MCF 10A (cell line): ENCODE data around the gene TEKT3. TPM values are rescaled to one million over a fixed set of nuclear protein-coding genes. Genes with fewer than 3 reads are reported as not detected.

Experiments
- BruUV-seq: library from RNA; stranded (reverse); fragments of 400-500 nt; replicated peaks from 2 replicates; lab custom pipeline; 2021; lab: Mats Ljungman, UMichigan
- CTCF ChIA-PET: fragments of 300-600 bp; sonication (Branson Sonifier 250); formaldehyde crosslinking; extraction: SDS; loops from one replicate; lab custom pipeline; 2021; ENCODE audit warnings: antibody characterized with exemption, inconsistent platforms; lab: Yijun Ruan, JAX
- POLR2A ChIA-PET: fragments of 300-600, 350-650 bp; sonication (Branson Sonifier 250); formaldehyde crosslinking; extraction: SDS; loops from one replicate; lab custom pipeline; 2020; ENCODE audit warnings: antibody characterized with exemption, inconsistent platforms; lab: Yijun Ruan, JAX
- DNase-seq: peaks from one replicate; pipeline ENCODE4 v3.0.0-alpha.2; 2018; ENCODE audit not compliant: unreplicated experiment
- H3K27ac Mint-ChIP-seq: one replicate; pipeline ENCODE4 v1.8.0; 2022; ENCODE audit warnings: mild to moderate bottlenecking, low read depth, mixed read lengths; ENCODE audit not compliant: unreplicated experiment
- H3K27me3 Mint-ChIP-seq: one replicate; pipeline ENCODE4 v1.8.0; 2022; ENCODE audit warnings: mixed read lengths; ENCODE audit not compliant: insufficient read depth, unreplicated experiment
- H3K36me3 Mint-ChIP-seq: one replicate; pipeline ENCODE4 v1.8.0; 2022; ENCODE audit warnings: mild to moderate bottlenecking, moderate library complexity, mixed read lengths; ENCODE audit not compliant: insufficient read depth, unreplicated experiment
- H3K4me1 Mint-ChIP-seq: one replicate; pipeline ENCODE4 v1.8.0; 2022; ENCODE audit warnings: mixed read lengths; ENCODE audit not compliant: insufficient read depth, unreplicated experiment
- H3K4me3 Mint-ChIP-seq: one replicate; pipeline ENCODE4 v1.8.0; 2022; ENCODE audit warnings: mild to moderate bottlenecking, moderate library complexity, mixed read lengths; ENCODE audit not compliant: unreplicated experiment
- H3K9me3 Mint-ChIP-seq: one replicate; pipeline ENCODE4 v1.8.0; 2022; ENCODE audit warnings: mixed read lengths; ENCODE audit not compliant: unreplicated experiment
- CTCF ChIP-seq: fragments of 200-600 bp; IDR thresholded peaks from one replicate; pipeline ENCODE4 v1.8.0; 2022; ENCODE audit warnings: antibody characterized with exemption, mild to moderate bottlenecking; ENCODE audit not compliant: unreplicated experiment
- intact Hi-C: fragments of 100-400 bp; cut with micrococcal nuclease; formaldehyde crosslinking; loops from 2 replicates; pipeline ENCODE4 v1.14.1; 2022
- total RNA-seq: library from RNA; stranded (reverse); gene quantifications from 2 replicates; pipeline ENCODE4 v1.2.3, GENCODE V29; 2022

The TEKT3 gene
- total RNA-seq, 1 experiment from 2014 or later: not detected

- Mint-ChIP-seq H3K4me3 (no peak overlapping the region), H3K27me3 (peaks cover 40% of the 10 kb centered on the region), H3K9me3 (no peaks in the 10 kb centered on the region), H3K36me3 (peaks cover 1% of the 10 kb centered on the region), H3K4me1 (no peaks in the 10 kb centered on the region), H3K27ac (no peak overlapping the region)
- ChIA-PET CTCF (interaction anchor here (0.5 kb wide), 1 partner anchor 32 kb away, joined by 3 read pairs; no protein-coding TSS in a partner anchor), POLR2A (no interaction called here)
- intact Hi-C loops: no loop called here
- no TSS peak for BruUV-seq
- no peak for TF ChIP-seq CTCF
- DNase-seq: no peak
These were observed 59.5 kb downstream of the TEKT3 start for GRCh38 chr17:15281909-15282308.

- POLR2A ChIA-PET: no interaction called here
- DNase-seq: peak; percentile 69
These were observed 62.4 kb downstream of the TEKT3 start for GRCh38 chr17:15278924-15279477.

GRCh38 chr17:15278380-15278779 lies 63.0 kb downstream of the TEKT3 start:
- Mint-ChIP-seq H3K36me3 (peaks cover 7% of the 10 kb centered on the region), H3K27me3 (peaks cover 20% of the 10 kb centered on the region), H3K4me1 (peaks cover 3% of the 10 kb centered on the region), H3K9me3 (no peaks in the 10 kb centered on the region), H3K27ac (no peak overlapping the region), H3K4me3 (no peak overlapping the region)
- no peak for DNase-seq
- TF ChIP-seq CTCF: no peak
- intact Hi-C loops: loop anchor here (10.0 kb wide), 1 partner anchor 46 kb away; no protein-coding TSS in a partner anchor
- ChIA-PET CTCF (interaction anchor here (0.6 kb wide), 1 partner anchor 117 kb away, joined by 3 read pairs; no protein-coding TSS in a partner anchor), POLR2A (no interaction called here)
- no TSS peak for BruUV-seq

More at GRCh38 chr17:15278924-15279477, 62.4 kb downstream of the TEKT3 start:
- Mint-ChIP-seq H3K4me3 (no peak overlapping the region), H3K27ac (no peak overlapping the region), H3K9me3 (no peaks in the 10 kb centered on the region), H3K36me3 (peaks cover 7% of the 10 kb centered on the region), H3K4me1 (no peaks in the 10 kb centered on the region), H3K27me3 (peaks cover 26% of the 10 kb centered on the region)
- CTCF ChIA-PET: no interaction called here
- BruUV-seq: no TSS peak
- no peak for TF ChIP-seq CTCF
- intact Hi-C loops: loop anchor here (10.0 kb wide), 1 partner anchor 46 kb away; no protein-coding TSS in a partner anchor

- intact Hi-C loops: loop anchor here (10.0 kb wide), 1 partner anchor 51 kb away; no protein-coding TSS in a partner anchor
- Mint-ChIP-seq H3K36me3 (peaks cover 7% of the 10 kb centered on the region), H3K27ac (no peak overlapping the region), H3K4me3 (no peak overlapping the region), H3K27me3 (peaks cover 6% of the 10 kb centered on the region), H3K4me1 (peaks cover 13% of the 10 kb centered on the region), H3K9me3 (no peaks in the 10 kb centered on the region)
- no TSS peak for BruUV-seq
- no peak for DNase-seq
- CTCF ChIA-PET: no interaction called here
- TF ChIP-seq CTCF: no peak
- POLR2A ChIA-PET: no interaction called here
These were observed 67.4 kb downstream of the TEKT3 start for GRCh38 chr17:15274017-15274416.
